Measurements from ENCODE around the gene LMBR1L. TPM values are rescaled to one million over a fixed set of nuclear protein-coding genes. Genes with fewer than 3 reads are reported as not detected.
A peak's percentile ranks its signal among the peaks of the same experiment; 100 is the strongest.

Gene LMBR1L
- total and polyA plus RNA-seq, 2 of the 8 experiments (the other 6 are each of a cell fraction or from before 2014, with no cell fraction given), result 36.6 to 49.6 TPM

DNA sequence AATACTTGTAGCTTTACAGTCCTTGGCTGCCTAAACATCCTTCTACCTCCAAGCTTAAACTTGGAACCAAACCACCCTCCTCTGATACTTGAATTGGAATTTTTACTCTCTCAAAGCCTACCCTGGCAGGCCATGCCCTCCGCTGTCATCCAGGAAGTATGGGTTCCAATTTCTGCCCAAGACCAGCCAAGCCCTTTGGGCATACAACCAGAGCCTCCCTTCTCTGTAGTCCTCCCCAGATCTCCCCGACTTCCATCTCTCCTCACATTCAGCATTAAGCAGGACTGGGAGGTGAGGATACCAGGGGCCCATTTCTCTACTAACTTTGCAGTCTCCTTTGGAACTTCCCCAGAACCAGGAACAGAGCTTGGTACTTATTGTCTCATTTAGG is 15.7 kb downstream of the LMBR1L start:
- Histone ChIP-seq H3K56ac (replicated peaks; ENCODE audit: insufficient read length, low read depth, low read length) (no peak overlapping the region), H4K8ac (ENCODE audit: extremely low read depth, insufficient read depth, low read length) (no peak overlapping the region), H3K23ac (ENCODE audit: insufficient read length) (no peak overlapping the region), H3K79me2 (ENCODE audit: control insufficient read depth in 1 of 2, insufficient read depth in 2 of 2, low read length in 2 of 2) (no peaks in the 10 kb centered on the region), H3K9ac (replicated peaks in 1 of 4; ENCODE audit: extremely low read depth in 1 of 4, low read depth in 3 of 4, low read length in 3 of 4) (no peak overlapping the region), H3K4me3 (ENCODE audit: extremely low read depth in 1 of 4, insufficient read depth in 2 of 4, low read depth in 3 of 4, low read length in 4 of 4) (peak overlapping the region in 2 of 4 experiments; percentile 5 to 54; a peak in 3 of 8 replicates), H3K36me3 (ENCODE audit: control insufficient read depth in 2 of 4, insufficient read depth in 4 of 4, low read length in 3 of 4) (peaks cover 2 to 8% (median 4%) of the 10 kb centered on the region in 4 experiments; a peak in 4 of 8 replicates), H3K23me2 (ENCODE audit: low read depth, low read length) (peaks cover 8% of the 10 kb centered on the region), H3K4me1 (replicated peaks in 1 of 4; ENCODE audit: control insufficient read depth in 3 of 4, insufficient read depth in 4 of 4, low read length in 3 of 4) (peaks cover 0 to 33% (median 14%) of the 10 kb centered on the region in 4 experiments; a peak in 5 of 7 replicates), H2AK5ac (ENCODE audit: low read depth, low read length) (no peak overlapping the region), H4K5ac (ENCODE audit: insufficient read length, low read depth, low read length) (no peak overlapping the region), H3K27me3 (replicated peaks in 1 of 4; ENCODE audit: control insufficient read depth in 3 of 4, extremely low read depth in 1 of 4, insufficient read depth in 3 of 4, low read length in 3 of 4) (peaks cover 38 to 55% (median 54%) of the 10 kb centered on the region in 4 experiments), H3K14ac (ENCODE audit: insufficient read length) (no peak overlapping the region), H3K27ac (ENCODE audit: low read depth, low read length) (no peak overlapping the region), H4K91ac (replicated peaks; ENCODE audit: insufficient read length, low read length) (no peak overlapping the region), H3K79me1 (ENCODE audit: low read depth, low read length) (no peaks in the 10 kb centered on the region), H2BK20ac (ENCODE audit: low read length) (no peak overlapping the region), H3K9me3 (ENCODE audit: insufficient read depth in 2 of 2, low read depth in 1 of 2, low read length in 1 of 2) (no peaks in the 10 kb centered on the region; a peak in 1 of 4 replicates), H2BK120ac (replicated peaks; ENCODE audit: low read depth, low read length) (no peak overlapping the region), H2AFZ (ENCODE audit: low read length) (no peak overlapping the region), H3K4me2 (ENCODE audit: insufficient read depth in 1 of 2, low read depth in 2 of 2, low read length in 2 of 2) (peak overlapping the region; percentile 71 to 89), H2BK5ac (ENCODE audit: low read depth, low read length) (no peak overlapping the region), H4K20me1 (replicated peaks in 1 of 2; ENCODE audit: control insufficient read depth in 1 of 2, insufficient read depth in 2 of 2, low read length in 2 of 2) (peaks cover 2 to 5% of the 10 kb centered on the region in 2 experiments), H2BK15ac (ENCODE audit: low read length) (no peak overlapping the region), H3K4ac (replicated peaks; ENCODE audit: insufficient read length, low read depth, low read length) (no peak overlapping the region), H3K18ac (ENCODE audit: extremely low read depth, low read length) (no peak overlapping the region), H2BK12ac (ENCODE audit: low read depth, low read length) (no peak overlapping the region)
- 75% methylated on average over 2 of the region's 2 CpGs; no CpG with 5 or more reads in 1 of the 2 experiments for WGBS, 2 experiments (ENCODE audit: extremely low coverage in 1 of 2, insufficient coverage in 1 of 2, insufficient read length in 1 of 2, insufficient replicate concordance in 2 of 2, low coverage in 1 of 2, low lambda C conversion rate in 2 of 2, missing lambda C conversion rate in 1 of 2)
- ChIA-PET POLR2A (ENCODE audit: partially characterized antibody) (interaction anchor here (0.8 to 6.4 kb wide), 13 partner anchors 8 to 170 kb away, joined by 3 to 66 read pairs (median 6); partner anchors contain the start of genes FKBP11, LMBR1L, RHEBL1 and TUBA1B), CTCF (ENCODE audit: partially characterized antibody) (interaction anchor here (1.1 to 11.2 kb wide), 10 partner anchors 9 to 138 kb away, joined by 3 to 178 read pairs (median 10); partner anchors contain the start of genes LMBR1L and RHEBL1)
- FAIRE-seq (no peak), DNase-seq (ENCODE audit: low read depth in 1 of 2, low spot score in 2 of 2) (no peak)
- TF ChIP-seq RXRA (IDR thresholded peaks at IDR 0.05; ENCODE audit: insufficient read depth, low read depth, low read length) (no peak), POLR2A (IDR thresholded peaks at IDR 0.05; ENCODE audit: control extremely low read depth in 1 of 2, low read depth in 2 of 2, low read length in 2 of 2) (peak in 1 of 2 experiments; percentile 31; a peak in 1 of 3 replicates)

Data from H1 (cell line).